Hematopoietic multipotent progenitor cell (in vitro differentiated cells): ENCODE results near the gene AGR2. TPM values are rescaled to one million over a fixed set of nuclear protein-coding genes. Genes with fewer than 3 reads are reported as not detected.

ENCODE experiments used
- DNase-seq, 3 donors: peaks; one replicate each; pipeline ENCODE4 v3.0.0-alpha.2; 2011 to 2015; ENCODE audit warnings: low read depth in 2 of 3, low spot score in 2 of 3
- total RNA-seq: library from RNA; depleted of rRNA; stranded (reverse); fragments of >200 nt; gene quantifications from one replicate; pipeline ENCODE4 v1.2.3, GENCODE V29; 2012

Gene AGR2
- total RNA-seq, 1 donor = 0.27 TPM

DNA sequence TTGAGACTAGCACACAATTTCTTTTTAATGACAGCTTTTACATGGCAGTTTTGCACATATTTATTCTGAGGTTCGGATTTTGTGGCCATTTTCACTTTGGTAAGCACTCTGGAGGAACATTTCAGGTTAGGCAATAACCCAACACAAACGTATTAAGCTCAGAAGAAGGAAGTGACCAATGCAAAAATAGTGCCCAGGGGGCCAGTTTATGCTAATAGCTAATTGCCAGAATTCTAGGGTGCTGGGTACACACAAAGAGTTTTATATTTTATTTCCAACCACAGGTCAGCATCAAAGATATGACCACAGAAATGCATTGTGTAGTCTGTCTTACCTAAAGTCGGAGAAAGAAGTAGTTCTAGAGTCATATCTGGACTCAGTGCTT, 8.4 kb upstream of the AGR2 start:
- DNase-seq = no peak

DNA sequence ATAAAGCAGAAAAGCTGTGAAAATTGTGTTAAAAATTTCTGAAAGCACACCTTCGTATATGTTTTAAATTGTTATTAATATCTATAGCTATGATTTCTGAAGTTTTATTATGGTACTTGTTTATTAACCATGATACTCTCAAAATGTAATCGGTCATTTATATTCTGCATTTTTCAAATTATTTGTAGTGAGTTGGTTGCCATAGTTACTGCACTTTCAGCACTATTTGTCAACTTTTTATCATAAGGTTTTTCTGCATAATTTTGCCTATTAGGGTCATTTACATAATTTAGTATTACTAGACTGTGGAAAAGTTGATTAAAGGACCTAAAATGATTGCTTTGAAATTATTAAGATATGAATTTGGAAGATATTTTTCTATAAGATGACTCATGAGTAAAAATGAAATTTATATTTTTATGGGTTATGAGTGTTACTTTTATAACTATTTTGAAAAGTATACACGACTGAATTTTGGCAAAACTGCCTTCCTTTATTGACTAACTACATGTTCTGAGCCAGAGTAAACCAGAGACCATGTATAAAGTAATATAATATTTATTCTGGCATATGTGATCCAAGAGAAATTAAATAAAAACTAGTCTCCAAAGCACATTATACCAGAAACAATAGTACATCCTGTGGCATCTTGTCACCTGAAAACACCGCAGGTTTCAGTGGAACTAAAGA, 7.9 kb upstream of the AGR2 start:
- no peak for DNase-seq

GRCh38 chr7:16811551-16811950, 6.8 kb upstream of the AGR2 start:
- DNase-seq = no peak

DNA sequence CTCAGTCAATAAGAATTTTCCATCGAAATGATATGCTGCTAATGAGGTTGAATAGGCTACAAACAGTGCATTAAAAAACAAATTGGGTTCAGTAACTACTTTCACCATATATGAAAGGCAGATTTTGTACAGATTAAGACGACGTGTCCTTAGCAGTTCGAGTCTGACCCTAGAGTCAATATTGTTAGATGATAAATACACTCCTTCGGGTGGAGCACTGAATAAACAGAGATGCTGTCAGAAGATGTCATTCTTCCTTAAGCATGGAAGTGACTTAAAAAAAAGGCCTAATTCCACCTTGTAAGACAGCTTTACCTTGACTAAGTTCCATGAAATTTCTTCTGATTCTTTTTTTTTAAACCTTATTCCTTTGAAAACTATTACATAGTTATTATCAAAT, 5.8 kb upstream of the AGR2 start:
- DNase-seq = no peak

- no peak for DNase-seq
Observed at GRCh38 chr7:16810112-16810511, 5.3 kb upstream of the AGR2 start.

- DNase-seq = no peak
Observed at GRCh38 chr7:16805441-16805840, 642 bp upstream of the AGR2 start.

- DNase-seq = no peak
Observed at GRCh38 chr7:16803881-16804673, 722 bp downstream of the AGR2 start.

GRCh38 chr7:16803125-16803524, 1.7 kb downstream of the AGR2 start:
- DNase-seq = no peak

DNA sequence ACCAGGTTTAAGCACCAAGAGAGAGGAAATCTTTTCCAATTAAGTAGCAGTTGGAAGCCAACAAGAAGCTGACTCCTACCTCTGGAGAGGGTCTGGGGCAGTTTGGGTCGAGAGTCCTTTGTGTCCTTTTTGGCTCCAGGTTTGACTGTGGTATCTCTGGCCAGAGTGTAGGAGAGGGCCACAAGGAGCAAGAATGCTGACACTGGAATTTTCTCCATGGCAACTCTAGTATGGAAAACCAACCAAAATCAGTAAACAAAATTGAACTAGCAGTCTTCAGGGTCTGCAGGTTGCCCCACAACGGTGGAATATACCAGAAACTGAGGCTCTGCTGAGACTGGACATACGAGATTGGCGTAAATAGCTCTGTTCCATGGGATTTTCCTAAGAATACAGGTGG, 3.2 kb downstream of the AGR2 start:
- no peak for DNase-seq

DNA sequence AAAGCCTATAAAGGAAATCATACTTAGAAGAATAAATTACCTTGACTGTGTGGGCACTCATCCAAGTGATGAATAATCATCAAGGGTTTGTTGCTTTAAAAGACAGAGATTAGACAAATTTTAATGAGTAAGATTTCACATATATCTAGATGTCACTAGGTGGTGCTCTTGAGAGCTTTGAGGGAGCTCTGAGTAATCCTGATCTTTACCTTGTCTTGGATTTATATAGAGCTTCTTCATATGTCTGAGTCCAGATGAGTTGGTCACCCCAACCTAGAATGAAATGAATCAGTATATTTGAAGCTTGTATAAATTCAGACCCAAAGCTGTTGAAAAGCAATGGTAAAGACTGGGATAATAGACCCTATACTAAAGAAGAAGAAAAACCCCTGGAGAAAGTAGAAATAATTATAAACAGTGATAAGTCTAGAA, 3.7 kb downstream of the AGR2 start:
- peak in 2 of 3 donors; percentile 56 to 69 for DNase-seq

- DNase-seq = peak in 1 of 3 donors; percentile 58
Observed at GRCh38 chr7:16795624-16796023, 9.2 kb downstream of the AGR2 start.

DNA sequence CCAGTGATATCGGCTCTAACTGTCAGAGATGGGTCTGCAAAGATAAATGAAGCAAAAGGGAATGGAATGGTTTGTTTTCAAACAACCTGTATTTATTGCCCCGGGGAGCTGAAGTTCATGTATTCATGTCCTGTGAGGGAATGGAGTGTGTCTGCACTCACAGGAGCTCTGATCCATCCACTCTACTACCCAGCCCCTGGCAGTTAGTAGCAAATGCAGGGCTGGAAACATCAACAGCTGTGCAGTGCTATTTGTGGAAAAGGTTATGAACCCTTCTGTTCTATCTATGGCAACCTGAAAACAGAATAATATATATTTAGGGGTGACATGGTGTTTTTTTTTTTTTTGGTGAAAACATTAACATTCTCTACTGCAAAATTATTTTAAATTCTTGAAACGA, 9.8 kb downstream of the AGR2 start:
- no peak for DNase-seq

- DNase-seq = no peak
Observed at GRCh38 chr7:16791905-16792698, 12.7 kb downstream of the AGR2 start.

DNA sequence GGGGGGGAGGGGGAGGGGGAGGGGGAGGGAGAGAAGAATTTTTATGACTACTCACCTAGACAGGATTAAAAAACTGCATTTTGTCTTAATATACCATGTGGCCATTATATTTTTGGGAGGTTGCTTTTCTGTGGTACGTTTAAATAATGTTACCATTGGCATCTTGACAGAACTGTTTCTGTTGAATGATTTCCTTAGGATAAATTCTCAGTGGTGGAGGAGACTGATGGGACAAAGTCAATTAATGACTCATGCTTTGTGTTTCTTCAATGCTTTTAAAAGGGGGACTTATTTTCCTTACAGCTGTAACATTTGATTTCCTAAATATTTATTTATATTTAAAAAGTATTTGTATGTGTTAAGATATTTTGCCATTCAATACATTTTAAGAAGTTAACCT, 13.7 kb downstream of the AGR2 start:
- DNase-seq = no peak

GRCh38 chr7:16787127-16787526, 17.7 kb downstream of the AGR2 start:
- no peak for DNase-seq

DNA sequence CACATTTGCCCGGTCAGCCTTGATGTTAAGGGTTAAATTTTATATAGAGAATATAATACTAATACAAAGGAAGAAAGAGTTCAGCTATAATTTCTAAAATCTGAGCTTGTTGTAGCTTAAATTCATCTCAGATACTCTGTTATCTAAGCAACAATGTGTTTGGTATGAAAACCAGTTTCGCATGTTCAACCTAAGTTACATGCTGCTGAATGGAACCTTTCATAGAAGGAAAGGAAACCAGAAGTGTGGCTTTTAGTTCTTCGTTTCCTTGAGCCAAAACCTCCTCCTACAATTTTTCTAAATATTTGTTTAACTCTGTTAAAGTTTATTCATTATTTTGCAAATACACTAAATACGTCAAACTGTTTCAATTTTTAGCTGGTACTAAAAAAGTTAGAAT, 18.5 kb downstream of the AGR2 start:
- DNase-seq = no peak

GRCh38 chr7:16785846-16786245, 19.0 kb downstream of the AGR2 start:
- no peak for DNase-seq

DNA sequence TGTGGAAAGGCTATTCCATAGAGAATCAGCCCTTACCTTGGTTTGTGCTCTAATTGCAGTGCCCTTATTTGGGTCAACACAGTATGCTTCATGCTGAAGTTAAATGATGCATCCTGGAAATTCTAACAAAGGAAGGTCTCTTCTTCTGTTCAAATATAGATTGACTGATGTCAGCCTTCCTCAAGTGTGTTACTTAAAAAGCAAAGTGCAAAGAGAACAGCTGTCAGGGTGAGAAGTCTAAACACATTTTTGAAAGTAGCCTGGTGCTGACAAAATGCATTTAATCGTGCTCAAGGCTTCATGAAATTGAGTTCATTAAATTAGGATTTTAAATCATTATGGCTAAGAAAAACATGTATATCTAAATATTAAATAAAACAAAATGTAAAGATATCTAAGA, 19.5 kb downstream of the AGR2 start:
- DNase-seq = no peak

DNA sequence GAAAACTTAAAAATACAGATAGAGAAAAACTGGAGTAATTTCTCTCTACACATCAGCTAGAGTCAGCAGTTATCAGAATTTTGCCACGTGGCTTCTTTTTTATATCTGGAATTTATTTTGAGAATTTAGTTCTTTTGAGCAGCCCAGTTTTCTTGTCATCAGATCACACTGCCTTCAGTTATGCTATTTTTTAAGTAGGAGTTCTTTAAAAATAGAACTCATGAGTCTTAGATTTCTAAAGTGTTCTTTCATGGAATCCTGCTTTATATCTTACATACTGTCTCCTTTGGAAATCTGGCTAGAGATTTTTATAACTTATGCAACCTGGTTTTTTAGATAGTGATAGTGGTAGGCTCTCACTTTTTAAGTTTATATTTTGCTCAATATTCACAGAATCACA, 24.2 kb downstream of the AGR2 start:
- DNase-seq = no peak

- peak in 1 of 3 donors; percentile 28 for DNase-seq
Observed at GRCh38 chr7:16779051-16779450, 25.7 kb downstream of the AGR2 start.

DNA sequence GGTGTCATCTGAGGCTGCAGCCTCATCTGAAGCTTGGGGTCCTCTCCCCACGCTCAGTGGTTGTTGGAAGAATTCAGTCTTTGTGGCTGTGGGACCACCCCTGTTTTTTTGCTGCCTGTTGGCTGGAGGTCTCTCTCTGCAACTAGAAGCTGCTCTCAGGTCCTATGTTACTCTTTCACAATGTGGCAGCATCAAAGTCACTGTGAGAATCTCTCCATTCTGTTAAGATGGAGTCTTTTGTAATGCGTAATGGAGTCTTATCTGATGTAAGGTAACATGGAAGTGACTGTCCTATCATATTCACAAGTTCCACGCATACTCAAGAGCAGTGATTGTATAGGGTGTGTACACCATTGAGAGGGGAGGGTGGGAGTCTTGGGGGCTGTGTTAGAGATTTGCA, 26.3 kb downstream of the AGR2 start:
- no peak for DNase-seq

GRCh38 chr7:16776053-16776452, 28.7 kb downstream of the AGR2 start:
- DNase-seq = no peak
